ENCODE results near the gene PGAM2. TPM values are rescaled to one million over a fixed set of nuclear protein-coding genes. Genes with fewer than 3 reads are reported as not detected.

The PGAM2 gene
- total RNA-seq = 1 to 10 TPM; 1.2 to 1.7 TPM

DNA sequence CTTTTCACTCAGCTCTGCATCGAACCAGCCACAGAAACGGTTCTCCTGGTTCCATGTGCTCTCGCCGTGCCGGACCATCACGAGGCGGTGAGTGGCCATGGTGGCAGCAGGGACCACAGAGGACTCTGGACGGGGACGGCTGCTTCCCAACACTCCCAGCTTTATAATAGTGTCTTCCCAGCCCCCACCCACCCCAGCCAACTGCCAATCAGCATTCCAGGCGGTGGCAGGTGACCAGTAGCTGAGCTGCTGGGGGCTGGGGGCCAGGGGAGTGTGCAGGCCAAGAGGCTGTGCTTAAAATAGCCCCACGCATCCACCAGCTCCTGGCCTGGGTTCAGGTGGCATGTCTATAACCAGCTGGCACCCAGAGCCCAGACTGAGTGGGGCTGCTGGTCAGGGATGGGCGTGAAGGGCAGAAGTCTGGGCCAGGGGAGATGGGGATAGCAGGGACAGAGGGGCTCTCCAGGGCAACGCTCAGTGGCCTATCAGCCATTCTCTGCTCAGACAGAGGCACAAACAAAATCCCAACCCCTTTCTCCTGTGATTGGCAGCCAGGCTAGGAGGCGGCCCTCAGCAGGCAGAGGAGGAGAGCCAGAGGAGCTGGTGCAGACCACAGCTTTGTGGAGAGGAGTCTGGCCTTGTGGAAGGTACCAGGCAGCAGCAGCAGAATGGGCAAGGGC is at the start of gene PGAM2:
PGAM2 (minus strand) TSS at position 137 of the 680 bp plus-strand sequence; CDS start at position 99, 38 bp downstream.
- peaks cover 14% of the 10 kb centered on the region for H3K4me1 Mint-ChIP-seq (ENCODE audit: low read depth)
- H3K27me3 Mint-ChIP-seq (ENCODE audit: low read depth) = no peaks in the 10 kb centered on the region
- peaks cover 0 to 7% of the 10 kb centered on the region in 2 donors for H3K36me3 Mint-ChIP-seq (ENCODE audit: insufficient read depth in 2 of 2)
- H3K9me3 Mint-ChIP-seq = no peaks in the 10 kb centered on the region
- no peak within 1 kb of the TSS for H3K4me3 Mint-ChIP-seq
- DNase-seq (no peak), ATAC-seq (replicated peaks in 1 of 2) (peak; percentile 14 to 18)
- peak within 1 kb of the TSS; percentile 82 for H3K27ac Mint-ChIP-seq

DNA sequence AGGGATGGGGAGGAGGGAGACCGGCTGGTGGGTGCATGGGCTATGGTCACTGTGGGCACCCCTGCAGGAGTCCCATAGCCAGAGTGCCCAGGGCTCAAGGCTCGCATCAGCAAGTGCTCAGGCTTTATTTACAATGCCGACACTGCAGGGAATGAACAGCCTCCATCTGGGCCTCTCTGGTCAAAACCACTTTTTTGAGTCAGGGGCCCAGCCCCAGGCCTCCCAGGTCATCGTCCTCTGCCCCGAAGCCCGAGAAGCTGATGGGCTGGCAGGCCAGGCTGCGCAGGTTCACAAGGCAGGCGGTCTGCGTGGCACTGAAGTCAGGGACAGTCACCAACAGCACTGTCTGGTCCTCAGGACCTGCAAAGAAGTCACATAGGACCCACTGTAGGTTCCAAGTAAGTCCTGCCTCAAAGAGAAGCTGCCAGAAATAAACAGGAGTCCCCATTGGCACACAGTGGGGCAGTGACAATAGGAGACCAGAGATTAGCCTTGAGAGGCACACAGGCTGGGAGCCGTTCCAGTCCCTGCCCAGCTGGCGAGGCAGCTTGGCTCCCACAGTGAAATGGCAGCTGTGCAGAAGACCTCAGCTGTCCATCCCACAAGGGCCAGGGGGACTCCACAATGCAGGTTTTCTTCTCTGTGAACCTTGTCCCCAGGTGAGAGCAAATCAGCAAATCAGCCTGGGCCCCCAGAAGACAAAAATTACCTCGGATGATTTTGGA is 49.4 kb upstream of the PGAM2 start:
- H3K36me3 Mint-ChIP-seq (ENCODE audit: insufficient read depth in 2 of 2) = peaks cover under 1 to 7% of the 10 kb centered on the region in 2 donors
- no peak for ATAC-seq (replicated peaks in 1 of 2)

DNA sequence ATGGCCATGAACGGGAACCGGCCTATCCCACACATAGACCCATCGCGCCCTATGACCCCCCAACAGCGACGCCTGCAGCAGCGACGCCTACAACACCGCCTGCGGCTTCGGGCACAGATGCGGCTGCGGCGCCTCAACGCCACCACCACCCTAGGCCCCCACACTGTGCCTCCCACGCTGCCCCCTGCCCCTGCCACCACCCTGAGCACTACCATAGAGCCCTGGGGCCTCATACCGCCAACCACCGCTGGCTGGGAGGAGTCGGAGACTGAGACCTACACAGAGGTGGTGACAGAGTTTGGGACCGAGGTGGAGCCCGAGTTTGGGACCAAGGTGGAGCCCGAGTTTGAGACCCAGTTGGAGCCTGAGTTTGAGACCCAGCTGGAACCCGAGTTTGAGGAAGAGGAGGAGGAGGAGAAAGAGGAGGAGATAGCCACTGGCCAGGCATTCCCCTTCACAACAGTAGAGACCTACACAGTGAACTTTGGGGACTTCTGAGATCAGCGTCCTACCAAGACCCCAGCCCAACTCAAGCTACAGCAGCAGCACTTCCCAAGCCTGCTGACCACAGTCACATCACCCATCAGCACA is 48.5 kb upstream of the PGAM2 start:
- no peaks in the 10 kb centered on the region for H3K4me1 Mint-ChIP-seq (ENCODE audit: low read depth)
- no peaks in the 10 kb centered on the region for H3K27me3 Mint-ChIP-seq (ENCODE audit: low read depth)
- H3K4me3 Mint-ChIP-seq = no peak overlapping the region
- peaks cover 0 to 5% of the 10 kb centered on the region in 2 donors for H3K36me3 Mint-ChIP-seq (ENCODE audit: insufficient read depth in 2 of 2)
- no peak for DNase-seq
- ATAC-seq (replicated peaks in 1 of 2) = no peak
- H3K27ac Mint-ChIP-seq = no peak overlapping the region
- no peaks in the 10 kb centered on the region for H3K9me3 Mint-ChIP-seq

More for the DNA sequence above, 49.4 kb upstream of the PGAM2 start:
- DNase-seq = no peak
- Mint-ChIP-seq H3K4me3 (no peak overlapping the region), H3K27me3 (ENCODE audit: low read depth) (no peaks in the 10 kb centered on the region), H3K4me1 (ENCODE audit: low read depth) (peaks cover 2% of the 10 kb centered on the region), H3K27ac (no peak overlapping the region), H3K9me3 (no peaks in the 10 kb centered on the region)

DNA sequence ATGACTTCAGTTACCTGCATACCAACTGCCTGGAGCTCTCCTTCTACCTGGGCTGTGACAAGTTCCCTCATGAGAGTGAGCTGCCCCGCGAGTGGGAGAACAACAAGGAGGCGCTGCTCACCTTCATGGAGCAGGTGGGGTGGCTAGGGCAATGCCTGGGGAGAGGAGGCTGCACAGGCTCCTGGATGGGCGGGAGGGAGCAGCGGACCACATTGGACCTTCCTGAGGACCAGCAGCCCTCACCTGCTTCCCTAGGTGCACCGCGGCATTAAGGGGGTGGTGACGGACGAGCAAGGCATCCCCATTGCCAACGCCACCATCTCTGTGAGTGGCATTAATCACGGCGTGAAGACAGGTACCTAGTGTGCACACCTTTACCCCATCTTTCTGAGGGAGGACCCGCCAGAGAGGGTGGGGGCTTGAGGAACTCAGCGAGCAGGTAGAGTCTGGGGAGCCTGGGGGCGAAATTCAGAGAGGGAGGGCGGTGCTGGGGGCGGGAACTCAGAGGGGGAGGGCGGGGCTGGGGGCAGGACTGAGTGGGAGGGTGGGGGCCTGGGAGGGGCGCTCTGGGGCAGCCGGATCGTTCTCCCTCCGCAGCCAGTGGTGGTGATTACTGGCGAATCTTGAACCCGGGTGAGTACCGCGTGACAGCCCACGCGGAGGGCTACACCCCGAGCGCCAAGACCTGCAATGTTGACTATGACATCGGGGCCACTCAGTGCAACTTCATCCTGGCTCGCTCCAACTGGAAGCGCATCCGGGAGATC is 47.8 kb upstream of the PGAM2 start:
- H3K4me1 Mint-ChIP-seq (ENCODE audit: low read depth) = no peaks in the 10 kb centered on the region
- no peaks in the 10 kb centered on the region for H3K27me3 Mint-ChIP-seq (ENCODE audit: low read depth)
- ATAC-seq (replicated peaks in 1 of 2) (no peak), DNase-seq (no peak)
- H3K36me3 Mint-ChIP-seq (ENCODE audit: insufficient read depth in 2 of 2) = peaks cover 0 to 4% of the 10 kb centered on the region in 2 donors
- no peaks in the 10 kb centered on the region for H3K9me3 Mint-ChIP-seq
- H3K27ac Mint-ChIP-seq = no peak overlapping the region
- H3K4me3 Mint-ChIP-seq = no peak overlapping the region

DNA sequence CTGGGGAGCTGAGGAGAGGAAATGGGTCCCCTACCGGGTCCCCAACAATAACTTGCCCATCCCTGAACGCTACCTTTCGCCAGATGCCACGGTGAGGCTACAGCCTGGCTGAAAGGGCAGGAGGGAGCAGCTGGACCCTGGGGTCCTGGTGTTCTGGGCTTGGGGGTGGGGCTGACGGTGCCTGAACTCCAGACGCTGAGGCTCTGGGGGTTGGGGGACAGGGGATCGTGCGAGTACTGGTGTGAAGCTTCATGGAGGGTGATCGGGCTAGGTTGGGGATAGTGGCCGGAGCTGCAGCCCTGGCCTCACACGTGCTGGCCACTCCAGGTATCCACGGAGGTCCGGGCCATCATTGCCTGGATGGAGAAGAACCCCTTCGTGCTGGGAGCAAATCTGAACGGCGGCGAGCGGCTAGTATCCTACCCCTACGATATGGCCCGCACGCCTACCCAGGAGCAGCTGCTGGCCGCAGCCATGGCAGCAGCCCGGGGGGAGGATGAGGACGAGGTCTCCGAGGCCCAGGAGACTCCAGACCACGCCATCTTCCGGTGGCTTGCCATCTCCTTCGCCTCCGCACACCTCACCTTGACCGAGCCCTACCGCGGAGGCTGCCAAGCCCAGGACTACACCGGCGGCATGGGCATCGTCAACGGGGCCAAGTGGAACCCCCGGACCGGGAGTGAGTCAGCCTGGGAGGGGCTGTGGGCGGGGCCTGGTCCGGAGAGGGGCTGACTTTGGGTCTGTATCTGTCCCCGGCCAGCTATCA is 47.0 kb upstream of the PGAM2 start:
- Mint-ChIP-seq H3K36me3 (ENCODE audit: insufficient read depth in 2 of 2) (no peaks in the 10 kb centered on the region), H3K27ac (no peak overlapping the region), H3K27me3 (ENCODE audit: low read depth) (no peaks in the 10 kb centered on the region), H3K4me1 (ENCODE audit: low read depth) (no peaks in the 10 kb centered on the region), H3K9me3 (no peaks in the 10 kb centered on the region), H3K4me3 (no peak overlapping the region)
- ATAC-seq (replicated peaks in 1 of 2) = no peak
- DNase-seq = no peak

DNA sequence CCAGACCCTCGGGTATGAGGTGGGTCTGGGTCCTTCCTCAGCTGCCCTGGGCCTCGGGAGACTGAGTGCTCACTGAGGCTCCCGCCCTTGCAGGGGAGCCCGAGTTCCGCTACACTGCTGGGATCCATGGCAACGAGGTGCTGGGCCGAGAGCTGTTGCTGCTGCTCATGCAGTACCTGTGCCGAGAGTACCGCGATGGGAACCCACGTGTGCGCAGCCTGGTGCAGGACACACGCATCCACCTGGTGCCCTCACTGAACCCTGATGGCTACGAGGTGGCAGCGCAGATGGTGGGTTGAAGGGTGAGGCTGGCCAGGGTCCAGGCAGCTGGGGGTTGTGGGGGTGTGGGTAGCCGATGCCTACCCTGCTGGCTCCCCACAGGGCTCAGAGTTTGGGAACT is 46.4 kb upstream of the PGAM2 start:
- ATAC-seq (replicated peaks in 1 of 2) = no peak
- no peak overlapping the region for H3K4me3 Mint-ChIP-seq
- DNase-seq = no peak
- no peaks in the 10 kb centered on the region for H3K36me3 Mint-ChIP-seq (ENCODE audit: insufficient read depth in 2 of 2)
- no peaks in the 10 kb centered on the region for H3K9me3 Mint-ChIP-seq
- H3K27me3 Mint-ChIP-seq (ENCODE audit: low read depth) = no peaks in the 10 kb centered on the region
- no peak overlapping the region for H3K27ac Mint-ChIP-seq
- H3K4me1 Mint-ChIP-seq (ENCODE audit: low read depth) = no peaks in the 10 kb centered on the region

DNA sequence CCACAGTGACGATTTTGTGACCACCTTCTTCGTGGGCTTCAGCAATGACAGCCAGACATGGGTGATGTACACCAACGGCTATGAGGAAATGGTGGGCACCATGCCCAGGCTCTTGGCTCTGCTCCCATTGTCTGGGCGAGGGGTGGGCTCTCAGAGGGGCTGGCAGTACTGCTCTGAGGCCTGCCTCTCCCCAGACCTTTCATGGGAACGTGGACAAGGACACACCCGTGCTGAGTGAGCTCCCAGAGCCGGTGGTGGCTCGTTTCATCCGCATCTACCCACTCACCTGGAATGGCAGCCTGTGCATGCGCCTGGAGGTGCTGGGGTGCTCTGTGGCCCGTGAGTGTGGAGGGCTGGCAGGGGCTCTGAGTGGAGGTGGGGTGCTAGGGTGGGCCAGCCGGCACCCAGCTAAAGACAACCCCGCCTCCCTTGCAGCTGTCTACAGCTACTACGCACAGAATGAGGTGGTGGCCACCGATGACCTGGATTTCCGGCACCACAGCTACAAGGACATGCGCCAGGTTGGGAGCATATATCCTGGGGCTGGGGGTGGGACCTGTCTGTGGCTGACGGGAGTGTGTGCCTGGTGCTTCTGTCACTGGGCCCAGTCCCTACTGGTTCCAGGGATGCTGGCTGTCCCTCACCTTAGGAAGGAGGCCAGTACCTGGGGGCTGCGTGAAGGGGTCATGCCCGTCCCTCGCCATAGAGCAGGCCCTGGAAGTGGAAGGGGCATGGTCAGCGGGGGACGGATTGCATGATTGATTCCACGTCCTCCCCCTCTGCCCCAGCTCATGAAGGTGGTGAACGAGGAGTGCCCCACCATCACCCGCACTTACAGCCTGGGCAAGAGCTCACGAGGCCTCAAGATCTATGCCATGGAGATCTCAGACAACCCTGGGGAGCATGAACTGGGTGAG is 45.6 kb upstream of the PGAM2 start:
- Mint-ChIP-seq H3K27me3 (ENCODE audit: low read depth) (no peaks in the 10 kb centered on the region), H3K36me3 (ENCODE audit: insufficient read depth in 2 of 2) (no peaks in the 10 kb centered on the region), H3K9me3 (no peaks in the 10 kb centered on the region), H3K27ac (no peak overlapping the region), H3K4me3 (no peak overlapping the region), H3K4me1 (ENCODE audit: low read depth) (peaks cover 4% of the 10 kb centered on the region)
- DNase-seq (no peak), ATAC-seq (replicated peaks in 1 of 2) (no peak)

DNA sequence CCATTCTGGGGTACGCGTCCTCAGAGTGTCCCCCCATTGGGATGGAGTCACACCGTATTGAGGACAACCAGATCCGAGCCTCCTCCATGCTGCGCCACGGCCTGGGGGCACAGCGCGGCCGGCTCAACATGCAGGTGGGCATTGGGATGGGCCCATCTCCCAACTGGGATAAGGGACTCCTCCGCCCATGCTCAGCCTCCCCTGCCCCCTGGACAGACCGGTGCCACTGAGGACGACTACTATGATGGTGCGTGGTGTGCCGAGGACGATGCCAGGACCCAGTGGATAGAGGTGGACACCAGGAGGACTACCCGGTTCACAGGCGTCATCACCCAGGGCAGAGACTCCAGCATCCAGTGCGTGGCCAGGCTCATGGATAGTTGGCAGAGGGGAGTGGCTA is 44.6 kb upstream of the PGAM2 start:
- H3K27me3 Mint-ChIP-seq (ENCODE audit: low read depth) = no peaks in the 10 kb centered on the region
- DNase-seq = no peak
- H3K4me1 Mint-ChIP-seq (ENCODE audit: low read depth) = peaks cover 12% of the 10 kb centered on the region
- H3K36me3 Mint-ChIP-seq (ENCODE audit: insufficient read depth in 2 of 2) = no peaks in the 10 kb centered on the region
- ATAC-seq (replicated peaks in 1 of 2) = no peak
- no peak overlapping the region for H3K4me3 Mint-ChIP-seq
- no peak overlapping the region for H3K27ac Mint-ChIP-seq
- no peaks in the 10 kb centered on the region for H3K9me3 Mint-ChIP-seq

DNA sequence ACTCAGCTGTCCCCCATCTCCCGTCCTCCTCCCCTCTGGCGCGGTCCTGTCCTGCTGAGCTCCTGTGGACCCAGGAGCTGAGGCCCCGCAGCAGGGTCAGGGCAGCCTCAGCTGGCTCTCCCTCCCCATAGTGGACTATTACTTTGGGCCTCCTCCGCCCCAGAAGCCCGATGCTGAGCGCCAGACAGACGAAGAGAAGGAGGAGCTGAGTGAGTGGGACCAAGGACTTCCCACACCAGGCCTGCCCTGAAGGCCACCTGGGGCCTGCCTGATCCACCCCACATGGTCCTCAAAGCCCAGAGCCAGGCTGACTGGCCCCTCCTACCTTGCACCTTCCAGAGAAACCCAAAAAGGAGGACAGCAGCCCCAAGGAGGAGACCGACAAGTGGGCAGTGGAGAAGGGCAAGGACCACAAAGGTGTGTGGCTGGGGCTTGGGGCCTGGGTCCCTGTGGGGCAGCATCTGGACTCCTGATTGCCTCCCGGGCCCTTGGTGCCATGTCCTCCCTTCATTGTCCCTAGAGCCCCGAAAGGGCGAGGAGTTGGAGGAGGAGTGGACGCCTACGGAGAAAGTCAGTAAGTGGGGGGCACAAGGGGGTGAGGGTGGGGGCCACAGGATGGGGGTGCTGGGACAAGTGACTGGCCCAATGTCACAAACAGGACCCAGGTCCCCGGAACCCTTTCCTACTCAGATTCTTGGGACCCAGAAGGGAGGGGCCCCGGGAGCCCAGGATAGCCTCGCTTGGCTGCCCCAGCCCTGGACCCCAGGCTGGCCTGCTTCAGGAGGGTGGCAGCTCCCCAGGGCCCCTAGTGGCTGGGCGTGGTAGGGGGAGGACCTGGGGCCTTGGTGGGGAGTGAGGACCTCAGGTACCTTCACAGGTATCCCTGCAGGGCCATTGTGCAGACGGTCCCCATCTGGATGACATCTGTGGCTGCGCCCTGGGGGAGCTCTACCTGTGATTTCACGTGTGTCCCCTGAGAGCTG is 43.7 kb upstream of the PGAM2 start:
- H3K27me3 Mint-ChIP-seq (ENCODE audit: low read depth) = no peaks in the 10 kb centered on the region
- no peak overlapping the region for H3K27ac Mint-ChIP-seq
- H3K9me3 Mint-ChIP-seq = no peaks in the 10 kb centered on the region
- ATAC-seq (replicated peaks in 1 of 2) (no peak), DNase-seq (no peak)
- peaks cover 12% of the 10 kb centered on the region for H3K4me1 Mint-ChIP-seq (ENCODE audit: low read depth)
- no peak overlapping the region for H3K4me3 Mint-ChIP-seq
- no peaks in the 10 kb centered on the region for H3K36me3 Mint-ChIP-seq (ENCODE audit: insufficient read depth in 2 of 2)

DNA sequence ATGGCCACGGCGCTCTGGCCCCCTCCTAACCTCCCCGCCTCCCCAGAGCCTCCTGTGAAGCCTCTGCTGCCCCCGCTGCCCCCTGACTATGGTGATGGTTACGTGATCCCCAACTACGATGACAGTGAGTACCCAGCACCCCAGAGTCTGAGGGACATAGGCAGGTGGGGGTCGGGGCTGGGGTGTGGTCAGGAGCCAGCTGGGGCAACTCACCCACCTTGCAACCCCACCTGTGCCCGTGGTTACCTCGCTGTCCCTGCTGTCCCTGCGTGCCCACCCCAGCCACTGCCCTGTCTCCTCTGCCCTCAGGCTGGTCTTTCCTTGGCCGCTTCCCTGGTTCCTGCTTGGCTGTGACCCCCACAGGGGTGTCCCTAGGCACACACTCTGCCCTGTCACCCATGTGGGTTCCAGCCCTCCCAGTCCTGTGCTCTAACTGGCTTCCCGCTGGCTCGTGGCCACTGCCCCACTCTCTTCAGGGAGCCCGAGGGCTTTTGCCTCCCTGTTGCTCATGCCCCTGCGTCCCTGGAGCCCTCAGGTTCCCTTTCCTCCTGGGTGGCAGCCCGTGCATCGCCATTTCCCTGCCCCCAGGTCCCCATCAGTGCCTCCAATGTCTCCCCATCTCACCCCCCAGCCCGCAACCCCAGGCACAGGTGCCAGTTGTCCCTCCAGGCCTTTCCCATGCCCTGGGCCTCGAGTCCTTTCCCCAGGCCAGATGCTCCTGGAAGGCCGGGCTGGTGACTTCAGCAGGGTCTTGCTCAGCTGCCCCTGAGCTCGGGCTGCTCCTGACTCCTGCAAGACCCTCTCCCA is 42.8 kb upstream of the PGAM2 start:
- H3K36me3 Mint-ChIP-seq (ENCODE audit: insufficient read depth in 2 of 2) = no peaks in the 10 kb centered on the region
- H3K4me1 Mint-ChIP-seq (ENCODE audit: low read depth) = peaks cover 12% of the 10 kb centered on the region
- no peak overlapping the region for H3K4me3 Mint-ChIP-seq
- no peak for DNase-seq
- H3K9me3 Mint-ChIP-seq = no peaks in the 10 kb centered on the region
- H3K27me3 Mint-ChIP-seq (ENCODE audit: low read depth) = no peaks in the 10 kb centered on the region
- no peak overlapping the region for H3K27ac Mint-ChIP-seq
- ATAC-seq (replicated peaks in 1 of 2) = no peak
